ENCODE data around the gene CELSR1.

- TF ChIP-seq CTCF (IDR thresholded peaks at IDR 0.05): no peak
- TF ChIP-seq POLR2A (IDR thresholded peaks at IDR 0.05): no peak
Measured at GRCh38 chr22:46360097-46360496, 177.3 kb downstream of the CELSR1 start.
